ENCODE data around the gene PPARGC1A.

PPARGC1A gene

DNA sequence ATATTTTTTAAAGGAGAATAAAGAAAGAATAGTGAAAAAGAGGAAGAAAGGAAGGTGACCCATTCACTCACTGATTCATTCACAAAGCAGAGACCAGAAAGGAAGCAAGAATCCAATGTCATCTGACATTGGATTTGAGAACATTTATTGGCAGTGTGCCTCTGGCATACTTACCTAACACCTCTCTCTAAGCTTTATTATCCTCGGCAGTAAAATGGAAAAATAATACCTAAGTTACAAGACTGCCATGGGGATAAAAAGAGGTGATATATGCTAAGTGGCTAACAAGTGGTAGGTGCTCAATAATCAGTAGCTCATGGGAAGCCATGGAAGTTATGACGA lies 41.6 kb upstream of the PPARGC1A start:
- TF ChIP-seq, protein P1, sequence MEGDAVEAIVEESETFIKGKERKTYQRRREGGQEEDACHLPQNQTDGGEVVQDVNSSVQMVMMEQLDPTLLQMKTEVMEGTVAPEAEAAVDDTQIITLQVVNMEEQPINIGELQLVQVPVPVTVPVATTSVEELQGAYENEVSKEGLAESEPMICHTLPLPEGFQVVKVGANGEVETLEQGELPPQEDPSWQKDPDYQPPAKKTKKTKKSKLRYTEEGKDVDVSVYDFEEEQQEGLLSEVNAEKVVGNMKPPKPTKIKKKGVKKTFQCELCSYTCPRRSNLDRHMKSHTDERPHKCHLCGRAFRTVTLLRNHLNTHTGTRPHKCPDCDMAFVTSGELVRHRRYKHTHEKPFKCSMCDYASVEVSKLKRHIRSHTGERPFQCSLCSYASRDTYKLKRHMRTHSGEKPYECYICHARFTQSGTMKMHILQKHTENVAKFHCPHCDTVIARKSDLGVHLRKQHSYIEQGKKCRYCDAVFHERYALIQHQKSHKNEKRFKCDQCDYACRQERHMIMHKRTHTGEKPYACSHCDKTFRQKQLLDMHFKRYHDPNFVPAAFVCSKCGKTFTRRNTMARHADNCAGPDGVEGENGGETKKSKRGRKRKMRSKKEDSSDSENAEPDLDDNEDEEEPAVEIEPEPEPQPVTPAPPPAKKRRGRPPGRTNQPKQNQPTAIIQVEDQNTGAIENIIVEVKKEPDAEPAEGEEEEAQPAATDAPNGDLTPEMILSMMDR (IDR thresholded peaks at IDR 0.05) = no peak
- no peak for TF ChIP-seq ZFX (IDR thresholded peaks at IDR 0.05; ENCODE audit: borderline replicate concordance)
- no peak overlapping the region for H3K27ac ChIP-seq

DNA sequence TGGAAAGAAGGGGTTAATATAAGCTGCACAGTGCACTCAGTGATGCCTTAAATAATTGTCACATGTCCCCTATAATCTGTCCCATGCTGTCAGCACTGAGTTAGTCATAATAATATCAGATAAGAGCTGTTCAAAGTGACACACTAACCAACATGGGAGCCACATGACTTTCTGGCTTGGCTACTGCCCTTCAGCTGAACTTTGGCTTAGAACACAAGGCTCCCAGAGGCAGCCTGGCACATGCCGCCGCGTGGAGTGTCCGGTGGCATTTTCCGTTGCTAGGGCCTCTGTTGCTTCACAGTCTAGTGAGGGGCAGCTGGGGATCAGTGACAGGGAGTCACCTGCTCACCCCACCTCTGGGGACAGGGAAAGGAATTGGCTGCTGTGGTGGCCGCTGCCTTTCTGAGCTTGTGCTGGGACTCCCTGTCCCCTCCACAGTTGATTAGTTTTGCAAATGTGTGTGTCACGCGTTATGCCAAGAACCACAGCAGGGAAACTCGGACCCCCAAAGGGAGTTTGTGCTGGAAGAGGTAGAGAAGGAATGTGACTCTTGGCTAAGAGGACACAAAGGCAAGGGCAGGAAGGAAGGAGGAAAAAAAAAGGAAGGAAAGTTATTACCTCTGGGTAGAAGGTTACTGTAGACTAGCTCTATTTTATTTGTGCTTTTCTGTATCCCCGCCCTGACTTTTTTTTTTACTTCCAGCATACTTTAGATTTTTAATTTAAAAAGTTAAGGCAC lies 41.1 kb upstream of the PPARGC1A start:
- no peak overlapping the region for H3K27ac ChIP-seq
- no peak for TF ChIP-seq ZFX (IDR thresholded peaks at IDR 0.05; ENCODE audit: borderline replicate concordance)
- TF ChIP-seq, protein P1 (IDR thresholded peaks at IDR 0.05) = no peak

DNA sequence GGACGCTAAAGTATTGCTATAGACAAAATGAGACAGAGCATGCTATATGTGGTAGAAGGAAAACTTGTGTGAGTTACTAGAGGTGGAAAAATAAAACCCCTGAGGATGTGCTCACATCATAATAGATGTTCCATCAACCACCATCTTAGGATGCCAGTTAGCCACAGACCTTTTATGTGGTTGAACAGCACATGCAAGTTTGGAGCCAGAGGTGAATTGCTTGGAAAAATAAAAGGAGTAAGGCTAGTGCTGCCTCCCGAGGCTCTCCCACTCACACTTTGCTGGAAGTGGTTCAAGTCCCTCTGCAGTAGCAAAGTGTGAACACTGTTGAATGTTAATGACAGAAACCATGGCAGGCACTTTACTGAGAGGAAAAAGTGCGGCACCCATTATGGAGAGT lies 39.4 kb upstream of the PPARGC1A start:
- H3K27ac ChIP-seq = no peak overlapping the region
- no peak for TF ChIP-seq ZFX (IDR thresholded peaks at IDR 0.05; ENCODE audit: borderline replicate concordance)
- TF ChIP-seq, protein P1 (IDR thresholded peaks at IDR 0.05) = no peak

DNA sequence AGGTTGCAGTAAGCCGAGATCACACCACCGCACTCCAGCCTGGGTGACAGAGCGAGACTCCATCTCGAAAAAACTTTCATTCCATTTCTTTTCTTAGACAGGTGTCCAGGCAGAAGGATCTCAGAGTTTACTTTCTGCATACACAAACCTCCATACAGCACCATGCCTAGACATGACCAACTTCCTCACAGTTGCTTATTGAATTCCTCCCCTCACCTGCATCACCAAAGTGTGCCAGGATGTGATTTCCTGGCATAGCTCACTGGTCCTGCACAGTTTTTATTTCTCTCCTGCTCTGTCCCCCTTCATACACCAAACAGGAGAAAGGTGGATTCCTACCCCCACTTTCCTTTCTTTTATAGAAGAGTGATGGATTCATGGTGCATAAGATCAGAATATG lies 34.7 kb upstream of the PPARGC1A start:
- no peak overlapping the region for H3K27ac ChIP-seq

DNA sequence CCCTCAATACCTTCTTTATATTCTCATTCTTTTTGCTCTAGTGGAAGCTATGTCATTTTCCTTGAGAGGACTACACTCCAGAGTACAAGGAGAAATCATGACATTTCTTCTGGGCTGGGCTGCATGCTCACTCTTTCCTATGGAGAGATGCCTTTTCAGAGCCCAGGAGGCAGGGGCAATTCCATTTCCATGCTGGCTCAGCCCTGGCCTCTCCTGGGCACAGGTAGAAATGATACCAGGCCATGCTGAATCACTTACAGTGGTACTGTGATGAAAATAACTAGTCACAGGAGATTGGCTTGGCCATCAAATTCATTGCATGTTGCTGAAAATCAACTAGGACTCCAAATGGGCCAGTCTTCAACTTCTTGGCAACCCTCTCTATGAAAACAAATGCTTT lies 34.0 kb upstream of the PPARGC1A start:
- TF ChIP-seq, protein P1 (IDR thresholded peaks at IDR 0.05) = no peak
- no peak for TF ChIP-seq ZFX (IDR thresholded peaks at IDR 0.05; ENCODE audit: borderline replicate concordance)
- H3K27ac ChIP-seq = no peak overlapping the region

More for the DNA sequence above, 34.7 kb upstream of the PPARGC1A start:
- TF ChIP-seq, protein P1 (IDR thresholded peaks at IDR 0.05) = no peak
- no peak for TF ChIP-seq ZFX (IDR thresholded peaks at IDR 0.05; ENCODE audit: borderline replicate concordance)

DNA sequence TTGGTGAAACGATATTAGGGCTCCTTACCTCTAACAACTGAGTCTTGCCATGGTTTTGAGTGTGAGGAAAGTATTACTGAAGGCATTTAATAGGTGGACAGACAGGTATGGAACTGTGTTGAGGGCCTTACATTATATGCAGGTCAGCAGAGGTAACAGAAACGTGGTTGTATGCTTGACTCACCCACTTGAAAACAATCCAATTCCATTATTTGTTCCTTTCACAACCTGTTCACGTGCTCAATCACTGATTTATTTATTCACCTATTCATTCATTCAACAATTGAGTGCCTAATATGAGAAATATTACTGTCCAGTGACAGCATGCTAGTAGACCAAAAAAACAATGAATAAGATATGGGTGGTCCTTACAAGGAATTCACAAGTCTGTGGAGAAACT lies 33.3 kb upstream of the PPARGC1A start:
- TF ChIP-seq, protein P1 (IDR thresholded peaks at IDR 0.05) = no peak
- TF ChIP-seq ZFX (IDR thresholded peaks at IDR 0.05; ENCODE audit: borderline replicate concordance) = no peak
- no peak overlapping the region for H3K27ac ChIP-seq

DNA sequence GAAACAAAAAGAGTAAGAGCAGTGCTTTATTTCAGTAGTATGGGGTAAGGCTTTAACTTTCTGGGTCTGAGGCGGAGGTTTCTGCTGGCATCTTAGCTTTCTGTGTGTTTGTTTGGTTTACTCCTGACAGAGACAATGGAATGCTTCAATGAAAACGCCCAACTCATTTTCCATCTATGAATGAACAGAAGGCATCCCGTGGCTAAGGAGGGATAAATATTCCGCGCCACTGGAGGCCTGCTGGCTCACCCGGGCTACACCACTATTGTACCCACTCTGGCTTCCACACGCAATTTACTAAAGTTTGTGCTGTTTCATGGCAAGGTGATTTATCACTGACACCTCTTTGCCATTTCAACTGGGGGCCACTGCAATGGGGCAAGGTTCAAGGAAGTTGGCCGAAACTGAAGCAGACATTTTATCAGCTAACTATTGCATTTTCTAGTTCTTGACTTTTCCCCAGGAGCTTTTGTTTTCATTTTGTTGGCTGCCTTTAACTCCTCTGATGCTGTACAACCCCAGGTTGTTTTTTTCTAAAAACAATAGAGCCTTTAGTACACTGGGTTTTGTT lies 32.8 kb upstream of the PPARGC1A start:
- TF ChIP-seq, protein P1 (IDR thresholded peaks at IDR 0.05) = no peak
- no peak for TF ChIP-seq ZFX (IDR thresholded peaks at IDR 0.05; ENCODE audit: borderline replicate concordance)
- H3K27ac ChIP-seq = no peak overlapping the region

Data from 22Rv1 (cell line).